DOHH2 (cell line): ENCODE data around the gene TMCC3.

Experiments
- CTCF ChIP-seq: fragments of 200-600 bp; sonication (generic); IDR thresholded peaks from one replicate; pipeline ENCODE4 v1.5.1; 2014; ENCODE audit warnings: antibody characterized with exemption, mild to moderate bottlenecking, low read depth, low read length; ENCODE audit not compliant: poor library complexity, severe bottlenecking
- EZH2phosphoT487 ChIP-seq: fragments of 200-600 bp; sonication (generic); IDR thresholded peaks from 2 replicates; pipeline ENCODE4 v1.6.1; 2017; ENCODE audit warnings: borderline replicate concordance, mild to moderate bottlenecking, antibody characterized with exemption, low read length, moderate library complexity, mixed read lengths

- TF ChIP-seq CTCF: no peak
- TF ChIP-seq EZH2phosphoT487: no peak
Observed at GRCh38 chr12:94594443-94594825, 55.9 kb downstream of the TMCC3 start.
